Endothelial cell of umbilical vein (primary cell): Measurements from ENCODE around the gene PCDH15. TPM values are rescaled to one million over a fixed set of nuclear protein-coding genes. Genes with fewer than 3 reads are reported as not detected.

Experiments used
- BruUV-seq: library from RNA; stranded (reverse); fragments of 400-500 nt; replicated peaks from 2 replicates; lab custom pipeline; 2021; lab: Mats Ljungman, UMichigan
- CTCF ChIA-PET: fragments of 300-600, 350-600 bp; sonication (Branson Sonifier 250); formaldehyde crosslinking; loops from one replicate; lab custom pipeline; 2021; ENCODE audit warnings: antibody characterized with exemption, inconsistent platforms; lab: Charles Lee
- POLR2A ChIA-PET: fragments of 300-600, 350-600 bp; sonication (Branson Sonifier 250); formaldehyde crosslinking; loops from one replicate; lab custom pipeline; 2021; ENCODE audit warnings: antibody characterized with exemption, inconsistent platforms; lab: Charles Lee
- DNase-seq: peaks from one replicate; pipeline ENCODE4 v3.0.0-alpha.2; 2011; ENCODE audit warnings: low read depth, low spot score
- FAIRE-seq: peaks from 2 replicates; lab custom pipeline; 2011; peaks lifted over from hg19 to GRCh38; lab: Jason Lieb, UNC
- H2AFZ ChIP-seq: 2 replicates; pipeline ENCODE4 v1.6.0; 2012; ENCODE audit warnings: low read depth, low read length, control low read depth, inconsistent platforms
- H3K27ac ChIP-seq: 2 replicates; pipeline ENCODE4 v1.5.1; 2011; ENCODE audit warnings: low read depth, mild to moderate bottlenecking, control low read depth, low read length, moderate library complexity; ENCODE audit not compliant: insufficient read depth
- H3K27me3 ChIP-seq, 2 experiments: 2 replicates each; pipeline versions ENCODE4 v1.6.0 to v1.6.1; 2011; ENCODE audit warnings: low read length in 2 of 2, mixed read lengths in 1 of 2; ENCODE audit not compliant: control insufficient read depth in 2 of 2, insufficient read depth in 2 of 2
- H3K36me3 ChIP-seq, 2 experiments: 2 replicates in 1 of 2; 3 replicates in 1 of 2; pipeline ENCODE4 v1.5.1; 2011; ENCODE audit warnings: low read length in 2 of 2, mild to moderate bottlenecking in 1 of 2, moderate library complexity in 1 of 2; ENCODE audit not compliant: control insufficient read depth in 2 of 2, insufficient read depth in 2 of 2; ENCODE audit errors: extremely low read depth in 1 of 2
- H3K4me1 ChIP-seq: 3 replicates; pipeline ENCODE4 v1.5.1; 2011; ENCODE audit warnings: mild to moderate bottlenecking, low read length; ENCODE audit not compliant: control insufficient read depth, insufficient read depth; ENCODE audit errors: extremely low read depth
- H3K4me2 ChIP-seq: 2 replicates; pipeline ENCODE4 v1.6.1; 2011; ENCODE audit warnings: low read length, control low read depth, mixed read lengths; ENCODE audit not compliant: insufficient read depth
- H3K4me3 ChIP-seq, 3 experiments: fragments of 200-600 bp in 1 of 3; sonication (generic), shearing (Covaris generic) in 1 of 3; replicated peaks in 1 of 3; 2 replicates each; pipeline ENCODE4 v1.5.1; 2011 to 2016; ENCODE audit warnings: control low read depth in 3 of 3, low read length in 3 of 3, mild to moderate bottlenecking in 2 of 3, inconsistent platforms in 1 of 3, low read depth in 1 of 3, moderate library complexity in 1 of 3; ENCODE audit not compliant: insufficient read depth in 1 of 3
- H3K79me2 ChIP-seq: 2 replicates; pipeline ENCODE4 v1.6.0; 2012; ENCODE audit warnings: low read length, inconsistent platforms; ENCODE audit not compliant: control insufficient read depth, insufficient read depth
- H3K9ac ChIP-seq: replicated peaks from 2 replicates; pipeline ENCODE3; 2011; ENCODE audit warnings: low read length, control low read depth; ENCODE audit not compliant: insufficient read depth; ENCODE audit errors: extremely low read depth
- H3K9me1 ChIP-seq: replicated peaks from 3 replicates; pipeline ENCODE4 v1.6.0; 2011; ENCODE audit warnings: mild to moderate bottlenecking, low read length; ENCODE audit not compliant: control insufficient read depth, insufficient read depth; ENCODE audit errors: extremely low read depth
- H3K9me3 ChIP-seq: replicated peaks from 2 replicates; pipeline ENCODE4 v1.5.1; 2012; ENCODE audit warnings: low read length, inconsistent platforms; ENCODE audit not compliant: control insufficient read depth, insufficient read depth
- H4K20me1 ChIP-seq: replicated peaks from 2 replicates; pipeline ENCODE3; 2011; ENCODE audit warnings: mild to moderate bottlenecking, low read length; ENCODE audit not compliant: control insufficient read depth, insufficient read depth; ENCODE audit errors: extremely low read depth
- CTCF ChIP-seq, 2 donors: IDR thresholded peaks; 1 replicate in 1 of 2; 2 replicates in 1 of 2; pipeline ENCODE4 v1.5.1; 2011; ENCODE audit warnings: low read length in 2 of 2, mild to moderate bottlenecking in 2 of 2, moderate library complexity in 2 of 2, control low read depth in 1 of 2, inconsistent platforms in 1 of 2, low read depth in 1 of 2; ENCODE audit not compliant: insufficient read depth in 1 of 2; ENCODE audit errors: extremely low read depth in 1 of 2
- EZH2 ChIP-seq: IDR thresholded peaks from 2 replicates; pipeline ENCODE4 v1.6.1; 2012; ENCODE audit warnings: borderline replicate concordance, low read depth, mild to moderate bottlenecking, moderate library complexity, low read length, inconsistent platforms; ENCODE audit not compliant: severe bottlenecking
- GATA2 ChIP-seq: IDR thresholded peaks from 2 replicates; pipeline ENCODE4 v1.7.0; 2011; ENCODE audit warnings: low read depth, mild to moderate bottlenecking, moderate library complexity, mixed read lengths, low read length; ENCODE audit not compliant: insufficient read length, insufficient read depth
- MAX ChIP-seq: IDR thresholded peaks from 2 replicates; pipeline ENCODE4 v1.6.1; 2011; ENCODE audit not compliant: insufficient read depth, insufficient read length
- dilution Hi-C: fragments of 300-500 bp; cut with MboI; formaldehyde crosslinking; loops from one replicate; pipeline ENCODE4 v1.15.0; 2019; ENCODE audit warnings: low sequenced_read_pairs; ENCODE audit not compliant: extremely low pct_ligation_motif_present
- intact Hi-C: fragments of 100-400 bp; cut with micrococcal nuclease; formaldehyde crosslinking; loops from one replicate; pipeline ENCODE4 v1.10.0; 2022
- polyA plus RNA-seq, 4 experiments: library from polyadenylated mRNA; depleted of rRNA in 3 of 4; stranded (reverse) in 3 of 4; unstranded in 1 of 4; fragments of >200 nt; gene quantifications; 2 replicates each; pipeline versions ENCODE4 v1.2.1 to v1.2.3, GENCODE V29; 2011 to 2012; ENCODE audit warnings: missing spikeins in 1 of 4
- total RNA-seq: library from RNA; stranded (reverse); gene quantifications from 2 replicates; pipeline ENCODE4 v1.2.3, GENCODE V29; 2021

Gene PCDH15
- total and polyA plus RNA-seq, 2 donors (not counting 3 experiments of a cell fraction or from before 2014, with no cell fraction given) = 0.04 TPM; not detected in 1

GRCh38 chr10:54137396-54137795 is 663.6 kb downstream of the PCDH15 start:
- Histone ChIP-seq H3K79me2 (no peaks in the 10 kb centered on the region), H3K36me3 (no peaks in the 10 kb centered on the region), H3K9me3 (no peaks in the 10 kb centered on the region), H3K27ac (no peak overlapping the region), H2AFZ (no peak overlapping the region), H3K9me1 (no peaks in the 10 kb centered on the region), H4K20me1 (no peaks in the 10 kb centered on the region), H3K9ac (no peak overlapping the region), H3K4me2 (no peak overlapping the region), H3K4me3 (no peak overlapping the region), H3K27me3 (no peaks in the 10 kb centered on the region), H3K4me1 (no peaks in the 10 kb centered on the region)
- dilution Hi-C loops (no loop called here), intact Hi-C loops (no loop called here)
- no peak for FAIRE-seq
- TF ChIP-seq CTCF (IDR thresholded peaks at IDR 0.05; ENCODE audit: extremely low read depth in 1 of 2, insufficient read depth in 1 of 2, low read depth in 1 of 2, low read length in 2 of 2) = no peak
- TF ChIP-seq EZH2 = no peak
- TF ChIP-seq MAX = no peak
- no peak for TF ChIP-seq GATA2
- POLR2A ChIA-PET = no interaction called here
- CTCF ChIA-PET = no interaction called here
- no TSS peak for BruUV-seq
- no peak for DNase-seq

GRCh38 chr10:54133203-54133602 is 667.8 kb downstream of the PCDH15 start:
- Histone ChIP-seq H2AFZ (no peak overlapping the region), H3K36me3 (no peaks in the 10 kb centered on the region), H3K9me1 (no peaks in the 10 kb centered on the region), H3K27ac (no peak overlapping the region), H3K79me2 (no peaks in the 10 kb centered on the region), H3K9me3 (no peaks in the 10 kb centered on the region), H3K4me2 (no peak overlapping the region), H3K27me3 (no peaks in the 10 kb centered on the region), H3K4me3 (no peak overlapping the region), H3K9ac (no peak overlapping the region), H4K20me1 (no peaks in the 10 kb centered on the region), H3K4me1 (no peaks in the 10 kb centered on the region)
- no peak for TF ChIP-seq MAX
- TF ChIP-seq GATA2 = no peak
- TF ChIP-seq CTCF (IDR thresholded peaks at IDR 0.05; ENCODE audit: extremely low read depth in 1 of 2, insufficient read depth in 1 of 2, low read depth in 1 of 2, low read length in 2 of 2) = peak; percentile 22 to 35
- ChIA-PET CTCF (interaction anchor here (0.6 to 3.8 kb wide), 32 partner anchors 9 to 1248 kb away, joined by 3 to 33 read pairs (median 3); partner anchors contain the start of gene PCDH15), POLR2A (no interaction called here)
- peak; percentile 22 for DNase-seq
- intact Hi-C loops = loop anchor here (1.0 to 5.0 kb wide), 3 partner anchors 270 to 1131 kb away; no protein-coding TSS in a partner anchor
- dilution Hi-C loops = no loop called here
- no TSS peak for BruUV-seq
- peak; percentile 82 for FAIRE-seq
